MCF 10A (cell line): ENCODE measurements around the gene ARMC3. TPM values are rescaled to one million over a fixed set of nuclear protein-coding genes. Genes with fewer than 3 reads are reported as not detected.

Experiments used
- BruUV-seq: library from RNA; stranded (reverse); fragments of 400-500 nt; replicated peaks from 2 replicates; lab custom pipeline; 2021; lab: Mats Ljungman, UMichigan
- CTCF ChIA-PET: fragments of 300-600 bp; sonication (Branson Sonifier 250); formaldehyde crosslinking; extraction: SDS; loops from one replicate; lab custom pipeline; 2021; ENCODE audit warnings: antibody characterized with exemption, inconsistent platforms; lab: Yijun Ruan, JAX
- POLR2A ChIA-PET: fragments of 300-600, 350-650 bp; sonication (Branson Sonifier 250); formaldehyde crosslinking; extraction: SDS; loops from one replicate; lab custom pipeline; 2020; ENCODE audit warnings: antibody characterized with exemption, inconsistent platforms; lab: Yijun Ruan, JAX
- DNase-seq: peaks from one replicate; pipeline ENCODE4 v3.0.0-alpha.2; 2018; ENCODE audit not compliant: unreplicated experiment
- H3K27ac Mint-ChIP-seq: one replicate; pipeline ENCODE4 v1.8.0; 2022; ENCODE audit warnings: mild to moderate bottlenecking, low read depth, mixed read lengths; ENCODE audit not compliant: unreplicated experiment
- H3K27me3 Mint-ChIP-seq: one replicate; pipeline ENCODE4 v1.8.0; 2022; ENCODE audit warnings: mixed read lengths; ENCODE audit not compliant: insufficient read depth, unreplicated experiment
- H3K36me3 Mint-ChIP-seq: one replicate; pipeline ENCODE4 v1.8.0; 2022; ENCODE audit warnings: mild to moderate bottlenecking, moderate library complexity, mixed read lengths; ENCODE audit not compliant: insufficient read depth, unreplicated experiment
- H3K4me1 Mint-ChIP-seq: one replicate; pipeline ENCODE4 v1.8.0; 2022; ENCODE audit warnings: mixed read lengths; ENCODE audit not compliant: insufficient read depth, unreplicated experiment
- H3K4me3 Mint-ChIP-seq: one replicate; pipeline ENCODE4 v1.8.0; 2022; ENCODE audit warnings: mild to moderate bottlenecking, moderate library complexity, mixed read lengths; ENCODE audit not compliant: unreplicated experiment
- H3K9me3 Mint-ChIP-seq: one replicate; pipeline ENCODE4 v1.8.0; 2022; ENCODE audit warnings: mixed read lengths; ENCODE audit not compliant: unreplicated experiment
- CTCF ChIP-seq: fragments of 200-600 bp; IDR thresholded peaks from one replicate; pipeline ENCODE4 v1.8.0; 2022; ENCODE audit warnings: antibody characterized with exemption, mild to moderate bottlenecking; ENCODE audit not compliant: unreplicated experiment
- intact Hi-C: fragments of 100-400 bp; cut with micrococcal nuclease; formaldehyde crosslinking; loops from 2 replicates; pipeline ENCODE4 v1.14.1; 2022
- total RNA-seq: library from RNA; stranded (reverse); gene quantifications from 2 replicates; pipeline ENCODE4 v1.2.3, GENCODE V29; 2022

ARMC3 gene
- total RNA-seq, 1 experiment from 2014 or later: not detected

- H3K4me3 Mint-ChIP-seq: no peak overlapping the region
- peaks cover 3% of the 10 kb centered on the region for H3K36me3 Mint-ChIP-seq
- intact Hi-C loops: no loop called here
- TF ChIP-seq CTCF: no peak
- CTCF ChIA-PET: interaction anchor here (0.7 kb wide), 1 partner anchor 79 kb away, joined by 3 read pairs; no protein-coding TSS in a partner anchor
- BruUV-seq: no TSS peak
- no peak for DNase-seq
- no peak overlapping the region for H3K27ac Mint-ChIP-seq
- no peaks in the 10 kb centered on the region for H3K4me1 Mint-ChIP-seq
- peaks cover 36% of the 10 kb centered on the region for H3K27me3 Mint-ChIP-seq
- no peaks in the 10 kb centered on the region for H3K9me3 Mint-ChIP-seq
- POLR2A ChIA-PET: interaction anchor here (0.7 kb wide), 1 partner anchor 21 kb away, joined by 3 read pairs; no protein-coding TSS in a partner anchor
Observed at GRCh38 chr10:22992075-22992474, 64.2 kb downstream of the ARMC3 start.

DNA sequence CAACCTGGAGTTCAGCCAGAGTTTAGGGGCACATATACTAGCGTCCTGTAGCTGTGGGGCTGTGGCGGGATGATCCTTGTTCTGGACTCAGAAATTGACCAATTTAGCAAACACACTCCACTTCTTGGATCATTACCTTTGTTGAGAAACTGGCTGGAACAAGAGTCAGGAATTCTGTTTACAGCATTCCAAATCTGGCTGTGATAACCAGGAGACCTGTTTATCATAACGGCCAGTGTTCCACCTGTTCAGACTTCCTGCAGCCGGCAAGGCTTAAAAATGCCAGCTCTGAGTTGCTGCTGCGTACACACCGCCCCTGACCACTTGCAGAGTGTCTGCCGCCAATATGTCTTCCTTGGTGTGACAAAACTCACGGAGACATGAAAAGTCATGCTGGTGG, 64.8 kb downstream of the ARMC3 start:
- Mint-ChIP-seq H3K27ac (no peak overlapping the region), H3K4me3 (no peak overlapping the region), H3K9me3 (no peaks in the 10 kb centered on the region), H3K27me3 (peaks cover 36% of the 10 kb centered on the region), H3K4me1 (no peaks in the 10 kb centered on the region), H3K36me3 (peaks cover 5% of the 10 kb centered on the region)
- POLR2A ChIA-PET: interaction anchor here (0.7 kb wide), 1 partner anchor 20 kb away, joined by 3 read pairs; no protein-coding TSS in a partner anchor
- BruUV-seq: no TSS peak
- DNase-seq: no peak
- intact Hi-C loops: no loop called here
- no peak for TF ChIP-seq CTCF
- CTCF ChIA-PET: interaction anchor here (0.6 kb wide), 1 partner anchor 1501 kb away, joined by 4 read pairs; no protein-coding TSS in a partner anchor

DNA sequence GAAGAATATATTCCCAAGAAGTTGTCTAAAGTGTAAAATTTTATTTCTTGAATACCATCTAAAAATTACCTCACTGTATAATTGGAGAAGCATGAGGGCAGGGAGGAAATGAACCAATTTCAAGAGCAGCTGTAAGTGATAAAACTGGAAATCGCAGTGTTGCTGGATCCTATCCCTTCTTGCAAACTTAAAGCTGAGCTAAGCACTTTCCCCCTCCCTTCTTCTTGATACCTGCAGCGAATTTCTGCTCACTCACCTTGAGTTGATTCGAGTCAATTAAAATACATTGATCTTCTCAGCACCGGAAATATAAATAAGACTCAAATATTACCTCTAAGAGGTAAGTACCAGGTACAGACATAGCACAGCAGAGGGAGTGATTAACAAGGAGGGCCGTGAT, 65.5 kb downstream of the ARMC3 start:
- no peak for TF ChIP-seq CTCF
- no peak overlapping the region for H3K4me3 Mint-ChIP-seq
- peaks cover 36% of the 10 kb centered on the region for H3K27me3 Mint-ChIP-seq
- intact Hi-C loops: no loop called here
- ChIA-PET CTCF (interaction anchor here (0.6 to 1.2 kb wide), 4 partner anchors 15 to 1502 kb away, joined by 3 to 4 read pairs (median 4); no protein-coding TSS in a partner anchor), POLR2A (no interaction called here)
- no peaks in the 10 kb centered on the region for H3K4me1 Mint-ChIP-seq
- no peak overlapping the region for H3K27ac Mint-ChIP-seq
- BruUV-seq: no TSS peak
- H3K36me3 Mint-ChIP-seq: peaks cover 5% of the 10 kb centered on the region
- H3K9me3 Mint-ChIP-seq: no peaks in the 10 kb centered on the region
- DNase-seq: no peak

- intact Hi-C loops: no loop called here
- CTCF ChIA-PET: interaction anchor here (0.6 to 1.8 kb wide), 6 partner anchors 8 to 434 kb away, joined by 3 to 6 read pairs (median 3); no protein-coding TSS in a partner anchor
- H3K9me3 Mint-ChIP-seq: no peaks in the 10 kb centered on the region
- peaks cover 5% of the 10 kb centered on the region for H3K36me3 Mint-ChIP-seq
- BruUV-seq: no TSS peak
- H3K4me1 Mint-ChIP-seq: no peaks in the 10 kb centered on the region
- DNase-seq: peak; percentile 35
- H3K27me3 Mint-ChIP-seq: peaks cover 66% of the 10 kb centered on the region
- no peak overlapping the region for H3K4me3 Mint-ChIP-seq
- no peak for TF ChIP-seq CTCF
- no peak overlapping the region for H3K27ac Mint-ChIP-seq
- POLR2A ChIA-PET: no interaction called here
Observed at GRCh38 chr10:22997096-22997495, 69.2 kb downstream of the ARMC3 start.
